Measurements from ENCODE around the gene GALNT10. TPM values are rescaled to one million over a fixed set of nuclear protein-coding genes. Genes with fewer than 3 reads are reported as not detected.

The GALNT10 gene
- total RNA-seq, 1 donor from 2014 or later, result 31.8 TPM

DNA sequence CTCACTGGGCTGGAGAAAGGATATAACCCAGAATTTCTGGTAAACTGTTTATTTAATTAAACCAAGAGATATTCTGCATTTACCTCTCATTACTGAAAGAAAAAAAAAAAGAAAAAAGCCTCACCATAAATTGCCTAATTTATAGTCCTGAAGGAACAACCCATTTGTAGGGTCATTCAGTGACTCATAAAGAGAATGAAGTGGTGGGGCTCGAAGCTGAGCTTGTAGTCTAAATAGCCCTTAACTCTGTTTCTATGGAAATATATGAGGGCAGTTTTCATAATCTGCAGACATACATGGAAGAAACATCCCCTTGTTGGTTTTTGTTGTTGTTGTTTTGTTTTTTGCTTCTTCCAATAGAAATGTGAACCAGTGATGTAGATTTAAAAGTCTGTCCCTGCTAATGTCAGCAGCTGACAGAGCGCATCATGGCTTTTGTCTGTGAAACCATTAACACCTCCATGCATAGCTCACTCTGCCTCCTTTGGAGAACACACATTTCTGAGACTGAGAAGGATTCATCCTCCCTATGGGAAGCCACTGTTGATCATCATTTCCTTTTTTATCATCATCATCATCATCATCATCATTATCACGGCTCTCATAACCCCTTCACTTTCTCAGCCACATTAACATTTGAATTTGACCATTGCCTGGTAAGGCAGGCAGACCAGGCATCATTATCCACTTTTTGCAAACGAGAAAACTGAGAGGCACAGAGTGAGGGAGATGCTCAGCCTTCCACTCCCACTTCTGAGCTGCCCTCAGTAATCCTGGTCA is 187.4 kb downstream of the GALNT10 start:
- no peak for DNase-seq (ENCODE audit: low spot score)

- no peak for DNase-seq (ENCODE audit: low spot score)
These were observed 189.7 kb downstream of the GALNT10 start for GRCh38 chr5:154380263-154380662.

- DNase-seq (ENCODE audit: low spot score), result no peak
These were observed 194.1 kb downstream of the GALNT10 start for GRCh38 chr5:154384480-154385235.

DNA sequence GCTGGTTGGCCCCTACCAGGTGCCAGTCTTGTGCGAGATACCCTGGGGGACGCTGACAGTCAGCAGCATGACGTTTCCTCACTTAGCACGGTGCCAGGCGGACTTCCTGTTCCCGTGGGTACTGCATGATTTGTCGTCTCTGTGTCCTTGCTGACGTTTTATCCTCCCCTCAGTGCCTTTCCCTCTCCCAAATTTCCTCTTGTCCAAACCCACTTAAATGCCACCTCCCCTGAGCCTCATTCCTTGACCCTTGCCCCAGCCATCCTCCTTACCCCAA is 194.6 kb downstream of the GALNT10 start:
- no peak for DNase-seq (ENCODE audit: low spot score)

- DNase-seq (ENCODE audit: low spot score), result no peak
These were observed 196.6 kb downstream of the GALNT10 start for GRCh38 chr5:154386952-154387629.

DNA sequence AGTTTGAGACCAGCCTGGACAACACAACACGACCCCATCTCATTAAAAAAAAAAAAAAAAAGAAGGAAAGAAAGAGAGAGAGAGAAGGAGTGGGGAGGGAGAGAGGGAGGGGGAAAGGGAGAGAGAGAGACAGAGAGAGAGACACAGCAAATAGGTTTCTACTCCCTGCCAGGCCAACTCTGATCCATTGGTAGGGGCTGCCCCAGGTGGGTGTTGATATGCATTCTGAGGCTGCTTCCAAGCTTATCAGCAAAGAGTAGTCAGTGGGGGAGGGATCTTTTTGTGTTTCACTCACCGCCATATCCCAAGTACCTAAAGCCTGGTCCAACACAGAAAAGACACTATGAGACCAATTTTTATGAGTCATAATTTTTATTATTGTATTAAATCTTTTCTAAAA is 198.3 kb downstream of the GALNT10 start:
- no peak for DNase-seq (ENCODE audit: low spot score)

DNA sequence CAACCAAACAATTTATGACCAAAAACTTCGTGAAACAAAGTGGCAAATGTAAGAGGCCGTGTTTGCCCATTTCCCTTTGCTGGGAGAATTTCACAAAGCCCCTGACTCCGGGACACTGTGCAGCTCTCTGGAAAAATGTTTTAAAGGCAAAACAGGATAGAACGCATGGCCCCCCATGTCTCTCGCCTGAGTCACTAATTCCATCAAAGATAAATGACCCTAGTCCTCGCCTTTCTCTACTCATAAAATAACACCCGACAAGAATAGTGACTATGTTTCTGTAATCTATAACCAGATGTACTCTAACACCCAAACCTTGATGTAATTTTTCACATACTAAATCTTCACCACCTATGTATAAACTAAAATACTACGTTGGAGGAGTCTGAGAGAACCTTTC is 199.6 kb downstream of the GALNT10 start:
- no peak for DNase-seq (ENCODE audit: low spot score)

GRCh38 chr5:154390746-154391359 is 200.3 kb downstream of the GALNT10 start:
- DNase-seq (ENCODE audit: low spot score), result no peak

DNA sequence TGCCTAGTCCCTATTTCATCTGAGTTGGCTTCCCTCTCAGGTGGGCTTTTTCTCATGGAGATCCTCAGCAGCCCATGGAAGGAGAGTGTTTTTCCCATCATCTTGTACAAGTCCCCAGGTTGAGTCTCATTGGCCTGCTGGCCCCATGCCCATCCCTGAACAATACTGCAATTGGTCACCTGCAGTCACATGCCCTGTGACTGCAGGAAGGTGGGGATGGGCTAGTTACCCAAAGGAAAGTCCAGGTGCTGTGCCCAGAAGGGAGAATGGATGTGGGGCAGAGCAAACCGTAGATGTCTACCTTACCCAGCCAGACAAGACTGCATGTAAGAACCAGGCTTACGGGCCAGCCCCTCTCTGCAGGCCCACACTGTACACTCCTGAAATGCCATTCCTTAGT is 201.3 kb downstream of the GALNT10 start:
- DNase-seq (ENCODE audit: low spot score), result no peak

DNA sequence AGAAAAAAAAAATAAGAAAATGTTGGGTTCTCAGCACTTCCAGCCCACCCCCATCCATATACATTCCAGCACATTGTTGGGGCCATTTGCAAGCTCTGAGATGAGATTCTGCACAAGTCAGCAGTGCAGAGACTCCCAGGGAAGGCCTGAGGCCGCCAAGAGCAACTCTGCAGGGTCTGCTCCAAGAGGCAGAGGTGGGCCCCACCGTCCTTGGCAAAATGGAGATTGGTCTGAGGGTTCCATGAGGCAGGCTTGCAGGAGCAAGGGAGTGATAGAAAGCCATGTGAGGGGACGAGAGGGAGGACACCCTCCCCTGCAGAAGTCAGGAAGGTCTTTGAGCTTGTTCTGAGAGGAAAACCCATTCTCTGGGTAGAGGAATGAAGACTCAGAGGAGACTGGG is 203.3 kb downstream of the GALNT10 start:
- DNase-seq (ENCODE audit: low spot score), result no peak

- DNase-seq (ENCODE audit: low spot score), result no peak
These were observed 203.8 kb downstream of the GALNT10 start for GRCh38 chr5:154394307-154394706.

DNA sequence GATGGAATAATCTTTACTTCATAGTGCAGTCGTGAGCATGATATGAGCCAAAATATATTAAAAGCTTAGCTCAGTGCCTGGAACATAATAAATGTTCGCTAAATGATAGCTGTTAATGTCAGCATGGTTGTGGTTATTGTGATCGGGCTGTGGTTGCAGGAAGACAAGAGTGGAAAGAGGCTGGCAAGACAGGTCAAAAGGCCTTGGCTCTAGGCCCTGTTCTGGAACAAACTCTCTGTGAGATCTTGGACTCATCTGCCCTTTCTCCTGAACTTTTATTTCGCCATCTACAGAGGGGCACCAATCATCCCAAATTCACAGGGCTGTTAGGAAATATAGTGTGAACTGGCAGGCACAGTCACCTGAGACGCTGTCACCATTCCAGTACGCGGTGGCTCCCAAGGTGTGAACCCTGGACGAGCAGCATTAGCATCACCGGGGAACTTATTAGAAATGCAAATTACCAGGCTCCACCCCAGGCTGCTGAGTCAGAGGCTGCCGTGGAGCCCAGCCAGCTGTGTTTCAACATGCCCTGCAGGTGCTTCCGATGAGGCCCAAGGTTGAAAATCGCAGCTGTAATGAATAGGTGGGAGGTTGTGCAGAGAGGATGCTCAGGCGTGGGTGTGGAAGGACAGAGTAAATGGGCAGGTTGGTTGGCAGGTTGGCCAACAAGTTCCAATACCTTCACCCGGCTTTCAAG is 205.0 kb downstream of the GALNT10 start:
- DNase-seq (ENCODE audit: low spot score), result no peak

GRCh38 chr5:154396128-154396527 is 205.6 kb downstream of the GALNT10 start:
- DNase-seq (ENCODE audit: low spot score), result no peak

DNA sequence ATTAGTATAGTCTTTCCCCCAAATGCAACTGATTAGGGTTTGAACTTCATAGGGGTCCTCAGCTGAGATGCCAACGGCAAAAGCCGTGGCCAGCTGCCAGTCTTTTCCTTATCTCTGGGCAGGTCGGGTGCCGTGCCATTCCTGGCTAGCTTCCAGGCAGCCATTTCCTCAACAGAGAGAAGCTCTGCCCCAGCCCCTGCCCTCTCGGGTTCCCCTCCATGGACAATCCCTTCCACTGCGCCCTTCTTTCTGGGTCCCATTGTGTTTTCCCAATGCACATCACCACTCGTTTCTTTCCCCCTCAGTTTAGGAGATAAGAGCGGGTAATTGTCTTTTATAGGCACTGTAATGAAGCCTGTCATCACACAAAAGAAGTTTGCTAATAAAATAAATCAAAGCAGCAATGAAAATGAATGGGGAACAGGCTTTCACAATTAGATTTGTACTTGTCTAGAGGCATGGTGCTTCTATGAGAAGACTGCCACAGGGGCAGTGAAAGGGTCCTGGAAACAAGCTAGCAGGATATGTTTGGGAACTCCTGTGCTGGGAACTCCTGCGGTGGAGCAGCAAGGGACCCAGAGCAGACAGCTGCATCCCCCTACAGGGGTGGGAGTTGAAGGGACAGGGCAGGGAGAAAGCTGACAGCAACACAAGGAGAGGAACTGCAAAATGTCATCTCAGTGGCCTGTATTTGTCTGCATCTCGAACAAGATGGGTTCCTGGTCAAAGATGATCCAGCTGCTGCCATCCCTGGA is 207.3 kb downstream of the GALNT10 start:
- no peak for DNase-seq (ENCODE audit: low spot score)

GRCh38 chr5:154400678-154401077 is 210.1 kb downstream of the GALNT10 start:
- DNase-seq (ENCODE audit: low spot score), result no peak

DNA sequence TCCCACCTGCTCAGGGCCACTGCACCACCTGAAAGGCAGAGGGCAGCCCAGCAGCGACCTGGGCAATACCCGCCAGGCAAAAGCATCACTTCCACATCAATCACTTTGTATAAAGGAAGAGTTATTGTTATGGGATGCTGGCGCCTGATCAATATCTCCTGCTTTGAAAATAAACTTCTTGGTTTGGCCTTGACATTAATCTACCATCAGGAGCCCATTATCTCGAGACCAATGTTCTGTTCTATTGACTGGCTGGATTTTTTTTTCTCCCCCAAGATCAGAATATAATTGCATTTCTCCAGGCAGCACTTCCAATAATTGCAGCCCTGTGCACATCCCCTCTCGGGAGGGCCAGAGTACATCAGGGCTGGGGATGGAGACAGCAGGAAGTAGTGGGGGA is 210.8 kb downstream of the GALNT10 start:
- DNase-seq (ENCODE audit: low spot score), result no peak

DNA sequence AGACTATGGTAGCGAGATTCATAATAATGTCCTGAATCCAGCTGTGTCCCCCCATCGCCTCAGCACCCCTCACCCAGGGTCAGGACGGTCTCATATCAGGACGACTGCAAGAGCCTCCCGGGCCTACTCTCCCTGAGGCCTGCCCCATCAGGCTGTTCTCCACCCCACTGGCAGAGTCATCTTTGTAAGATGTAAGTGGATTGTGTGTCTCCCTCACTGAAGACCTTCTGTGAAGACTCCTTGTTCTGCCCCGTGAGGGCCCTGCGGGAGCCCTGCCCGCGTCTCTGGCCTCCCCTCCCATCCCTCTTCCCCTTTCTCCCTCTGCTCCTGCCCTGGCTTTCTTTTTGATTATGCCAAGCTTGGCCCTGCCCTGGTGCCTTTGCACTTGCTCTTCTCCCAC is 211.4 kb downstream of the GALNT10 start:
- no peak for DNase-seq (ENCODE audit: low spot score)

DNA sequence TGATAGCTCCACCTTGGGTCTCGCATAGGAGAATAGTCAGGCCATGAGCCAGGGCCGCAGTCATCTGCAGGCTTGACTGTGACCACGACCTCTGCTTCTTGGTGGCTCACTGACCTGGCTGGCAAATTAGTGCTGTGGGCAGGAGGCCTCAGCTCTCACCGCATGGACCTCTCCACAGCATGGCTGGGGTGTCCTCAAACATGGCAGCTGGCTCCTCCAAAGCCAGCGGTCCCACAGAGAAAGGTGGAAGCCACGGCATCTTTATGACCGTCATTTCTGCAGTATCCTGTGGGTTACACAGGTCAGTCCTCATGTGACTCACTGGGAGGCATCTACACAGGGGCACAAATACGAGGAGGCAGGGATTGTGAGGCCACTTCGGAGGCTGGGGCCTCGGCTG is 212.1 kb downstream of the GALNT10 start:
- DNase-seq (ENCODE audit: low spot score), result no peak

DNA sequence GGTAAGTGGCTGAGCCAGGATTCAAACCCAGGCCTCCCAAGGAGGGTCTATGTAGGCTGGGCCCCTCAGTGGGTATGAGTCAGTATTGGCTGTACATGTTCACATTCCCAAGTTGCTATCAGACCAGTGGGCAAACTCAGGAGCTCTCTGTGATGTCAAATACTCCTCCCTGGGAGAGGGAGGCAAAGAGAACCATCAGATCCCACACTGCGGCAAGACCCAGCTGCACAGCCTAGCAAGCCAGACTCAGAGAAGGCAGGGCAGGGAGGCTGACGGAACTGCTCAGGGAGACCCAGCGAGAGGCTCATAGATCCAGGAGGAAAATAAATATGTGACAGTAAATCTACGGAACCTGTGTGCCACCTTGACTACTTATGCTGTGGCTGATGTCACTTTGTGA is 212.7 kb downstream of the GALNT10 start:
- no peak for DNase-seq (ENCODE audit: low spot score)

GRCh38 chr5:154403776-154404387 is 213.3 kb downstream of the GALNT10 start:
- DNase-seq (ENCODE audit: low spot score), result no peak

Data from umbilical cord (tissue), 2 donors.